ENCODE results near the gene MALT1.
A peak's percentile ranks its signal among the peaks of the same experiment; 100 is the strongest.
"Not testable (repeated sequence)": the region's sequence is repeated elsewhere in the genome, so short reads cannot be mapped to it uniquely, and the experiment has no call there.

Gene MALT1

GRCh38 chr18:58671111-58671631 lies at the start of gene MALT1:
MALT1 (plus strand) TSS chr18:58671465; CDS start chr18:58671644, 179 bp downstream.
- DNase-seq (ENCODE audit: low read depth, low spot score): peak; percentile 52

GRCh38 chr18:58624011-58624410 lies 47.3 kb upstream of the MALT1 start:
- no peak for DNase-seq (ENCODE audit: low read depth, low spot score)

- DNase-seq (ENCODE audit: low read depth, low spot score): no peak
Measured at GRCh38 chr18:58625839-58626238, 45.4 kb upstream of the MALT1 start.

- DNase-seq (ENCODE audit: low read depth, low spot score): no peak
Measured at GRCh38 chr18:58630071-58630470, 41.2 kb upstream of the MALT1 start.

GRCh38 chr18:58631301-58631700 lies 40.0 kb upstream of the MALT1 start:
- no peak for DNase-seq (ENCODE audit: low read depth, low spot score)

GRCh38 chr18:58632552-58632951 lies 38.7 kb upstream of the MALT1 start:
- no peak for DNase-seq (ENCODE audit: low read depth, low spot score)

- no peak for DNase-seq (ENCODE audit: low read depth, low spot score)
Measured at GRCh38 chr18:58633874-58634273, 37.4 kb upstream of the MALT1 start.

GRCh38 chr18:58635891-58636290 lies 35.4 kb upstream of the MALT1 start:
- no peak for DNase-seq (ENCODE audit: low read depth, low spot score)

- no peak for DNase-seq (ENCODE audit: low read depth, low spot score)
Measured at GRCh38 chr18:58637197-58637596, 34.1 kb upstream of the MALT1 start.

- no peak for DNase-seq (ENCODE audit: low read depth, low spot score)
Measured at GRCh38 chr18:58637946-58638345, 33.3 kb upstream of the MALT1 start.

GRCh38 chr18:58638441-58638840 lies 32.8 kb upstream of the MALT1 start:
- DNase-seq (ENCODE audit: low read depth, low spot score): no peak

GRCh38 chr18:58639237-58639636 lies 32.0 kb upstream of the MALT1 start:
- no peak for DNase-seq (ENCODE audit: low read depth, low spot score)

- DNase-seq (ENCODE audit: low read depth, low spot score): no peak
Measured at GRCh38 chr18:58639751-58640427, 31.4 kb upstream of the MALT1 start.

- DNase-seq (ENCODE audit: low read depth, low spot score): no peak
Measured at GRCh38 chr18:58640428-58640805, 30.8 kb upstream of the MALT1 start.

GRCh38 chr18:58640891-58641610 lies 30.2 kb upstream of the MALT1 start:
- no peak for DNase-seq (ENCODE audit: low read depth, low spot score)

- DNase-seq (ENCODE audit: low read depth, low spot score): not testable (repeated sequence)
Measured at GRCh38 chr18:58643557-58643956, 27.7 kb upstream of the MALT1 start.

- no peak for DNase-seq (ENCODE audit: low read depth, low spot score)
Measured at GRCh38 chr18:58645398-58645797, 25.9 kb upstream of the MALT1 start.

- no peak for DNase-seq (ENCODE audit: low read depth, low spot score)
Measured at GRCh38 chr18:58646334-58646862, 24.9 kb upstream of the MALT1 start.

- no peak for DNase-seq (ENCODE audit: low read depth, low spot score)
Measured at GRCh38 chr18:58649966-58650816, 21.1 kb upstream of the MALT1 start.

- DNase-seq (ENCODE audit: low read depth, low spot score): not testable (repeated sequence)
Measured at GRCh38 chr18:58650830-58651229, 20.4 kb upstream of the MALT1 start.

GRCh38 chr18:58653144-58653722 lies 18.0 kb upstream of the MALT1 start:
- DNase-seq (ENCODE audit: low read depth, low spot score): not testable (repeated sequence)
